ENCODE data around the gene PAX5. TPM values are rescaled to one million over a fixed set of nuclear protein-coding genes. Genes with fewer than 3 reads are reported as not detected.

Gene PAX5
- total RNA-seq, 2 experiments from 2014 or later: 62.5 to 141 TPM

- CTCF ChIA-PET (ENCODE audit: unreplicated experiment): no interaction called here
- Histone ChIP-seq H3K79me2 (ENCODE audit: insufficient read depth, low read depth, low read length) (no peaks in the 10 kb centered on the region), H3K27ac (ENCODE audit: low read depth, low read length, poor library complexity, severe bottlenecking) (no peak overlapping the region), H3K4me3 (ENCODE audit: low read depth, low read length, poor library complexity, severe bottlenecking) (no peak overlapping the region), H3K36me3 (ENCODE audit: insufficient read depth, low read length) (peaks cover 88% of the 10 kb centered on the region), H3K4me1 (ENCODE audit: insufficient read depth, low read length, poor library complexity, severe bottlenecking) (no peaks in the 10 kb centered on the region), H3K9me3 (ENCODE audit: low read length) (no peaks in the 10 kb centered on the region), H4K20me1 (ENCODE audit: insufficient read depth, low read length) (no peaks in the 10 kb centered on the region), H3K4me2 (ENCODE audit: low read length) (no peak overlapping the region), H3K9me2 (ENCODE audit: insufficient read depth, low read length) (no peaks in the 10 kb centered on the region), H2AFZ (ENCODE audit: low read length) (no peak overlapping the region)
- TF ChIP-seq EZH2phosphoT487 (IDR thresholded peaks at IDR 0.05; ENCODE audit: borderline replicate concordance, low read depth, low read length) (no peak), CTCF (conservative IDR thresholded peaks at IDR 0.05; ENCODE audit: low read length) (no peak)
- POLR2A ChIA-PET: no interaction called here
- intact Hi-C loops (cut with micrococcal nuclease; ENCODE audit: unreplicated experiment): no loop called here
- no TSS peak for BruUV-seq (replicated peaks)
- DNase-seq (ENCODE audit: low spot score): no peak
These were observed 110.0 kb downstream of the PAX5 start for GRCh38 chr9:36924071-36924470.

GRCh38 chr9:36923025-36923625 is 110.9 kb downstream of the PAX5 start:
- Histone ChIP-seq H3K4me3 (ENCODE audit: low read depth, low read length, poor library complexity, severe bottlenecking) (no peak overlapping the region), H3K4me1 (ENCODE audit: insufficient read depth, low read length, poor library complexity, severe bottlenecking) (no peaks in the 10 kb centered on the region), H2AFZ (ENCODE audit: low read length) (no peak overlapping the region), H3K4me2 (ENCODE audit: low read length) (no peak overlapping the region), H3K36me3 (ENCODE audit: insufficient read depth, low read length) (peaks cover 89% of the 10 kb centered on the region), H3K9me2 (ENCODE audit: insufficient read depth, low read length) (no peaks in the 10 kb centered on the region), H4K20me1 (ENCODE audit: insufficient read depth, low read length) (no peaks in the 10 kb centered on the region), H3K9me3 (ENCODE audit: low read length) (no peaks in the 10 kb centered on the region), H3K27ac (ENCODE audit: low read depth, low read length, poor library complexity, severe bottlenecking) (no peak overlapping the region), H3K79me2 (ENCODE audit: insufficient read depth, low read depth, low read length) (no peaks in the 10 kb centered on the region)
- ChIA-PET CTCF (ENCODE audit: unreplicated experiment) (no interaction called here), POLR2A (interaction anchor here (0.7 kb wide), 1 partner anchor 18 kb away, joined by 3 read pairs; no protein-coding TSS in a partner anchor)
- no peak for TF ChIP-seq CTCF (conservative IDR thresholded peaks at IDR 0.05; ENCODE audit: low read length)
- no peak for DNase-seq (ENCODE audit: low spot score)
- intact Hi-C loops (cut with micrococcal nuclease; ENCODE audit: unreplicated experiment): no loop called here
- BruUV-seq (replicated peaks): no TSS peak

- H3K4me3 ChIP-seq (ENCODE audit: low read depth, low read length, poor library complexity, severe bottlenecking): no peak overlapping the region
- peaks cover 87% of the 10 kb centered on the region for H3K36me3 ChIP-seq (ENCODE audit: insufficient read depth, low read length)
- H3K9me3 ChIP-seq (ENCODE audit: low read length): no peaks in the 10 kb centered on the region
- H3K9me2 ChIP-seq (ENCODE audit: insufficient read depth, low read length): no peaks in the 10 kb centered on the region
- TF ChIP-seq CTCF (conservative IDR thresholded peaks at IDR 0.05; ENCODE audit: low read length) (no peak), EZH2phosphoT487 (IDR thresholded peaks at IDR 0.05; ENCODE audit: borderline replicate concordance, low read depth, low read length) (no peak)
- H4K20me1 ChIP-seq (ENCODE audit: insufficient read depth, low read length): no peaks in the 10 kb centered on the region
- ChIA-PET POLR2A (interaction anchor here (0.6 to 0.7 kb wide), 2 partner anchors 17 to 67 kb away, joined by 3 read pairs; no protein-coding TSS in a partner anchor), CTCF (ENCODE audit: unreplicated experiment) (no interaction called here)
- no peak overlapping the region for H2AFZ ChIP-seq (ENCODE audit: low read length)
- no peak for DNase-seq (ENCODE audit: low spot score)
- BruUV-seq (replicated peaks): no TSS peak
- no peaks in the 10 kb centered on the region for H3K4me1 ChIP-seq (ENCODE audit: insufficient read depth, low read length, poor library complexity, severe bottlenecking)
- no peak overlapping the region for H3K27ac ChIP-seq (ENCODE audit: low read depth, low read length, poor library complexity, severe bottlenecking)
- H3K4me2 ChIP-seq (ENCODE audit: low read length): no peak overlapping the region
- no peaks in the 10 kb centered on the region for H3K79me2 ChIP-seq (ENCODE audit: insufficient read depth, low read depth, low read length)
- intact Hi-C loops (cut with micrococcal nuclease; ENCODE audit: unreplicated experiment): no loop called here
These were observed 111.5 kb downstream of the PAX5 start for GRCh38 chr9:36922548-36922947.
